ENCODE measurements around the gene MYLK4. TPM values are rescaled to one million over a fixed set of nuclear protein-coding genes. Genes with fewer than 3 reads are reported as not detected.

Gene MYLK4
- total RNA-seq, 1 donor = 0.43 TPM

DNA sequence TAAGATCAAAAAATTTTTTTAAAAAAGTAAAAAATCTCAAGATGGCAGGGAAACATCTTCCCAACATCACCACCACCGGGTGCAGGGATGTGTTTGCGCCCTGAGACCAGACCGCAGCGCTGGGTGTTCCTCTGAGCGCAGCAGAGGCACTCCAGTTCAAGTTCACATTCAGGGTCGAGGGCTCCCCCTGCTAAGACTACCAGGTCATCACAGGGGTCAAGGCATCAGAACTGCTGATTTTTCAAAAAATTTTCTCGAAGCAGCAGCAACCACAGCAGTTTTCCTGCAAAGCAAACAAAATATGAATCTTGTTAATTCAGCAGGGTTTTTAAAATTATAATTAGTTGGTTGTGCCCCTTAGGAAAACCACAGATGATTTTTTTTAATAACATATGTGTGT, 83.1 kb downstream of the MYLK4 start:
- no peak for DNase-seq (ENCODE audit: low read depth)
- H3K4me3 ChIP-seq (ENCODE audit: low read depth, low read length) = no peak overlapping the region
- TF ChIP-seq, protein P1, sequence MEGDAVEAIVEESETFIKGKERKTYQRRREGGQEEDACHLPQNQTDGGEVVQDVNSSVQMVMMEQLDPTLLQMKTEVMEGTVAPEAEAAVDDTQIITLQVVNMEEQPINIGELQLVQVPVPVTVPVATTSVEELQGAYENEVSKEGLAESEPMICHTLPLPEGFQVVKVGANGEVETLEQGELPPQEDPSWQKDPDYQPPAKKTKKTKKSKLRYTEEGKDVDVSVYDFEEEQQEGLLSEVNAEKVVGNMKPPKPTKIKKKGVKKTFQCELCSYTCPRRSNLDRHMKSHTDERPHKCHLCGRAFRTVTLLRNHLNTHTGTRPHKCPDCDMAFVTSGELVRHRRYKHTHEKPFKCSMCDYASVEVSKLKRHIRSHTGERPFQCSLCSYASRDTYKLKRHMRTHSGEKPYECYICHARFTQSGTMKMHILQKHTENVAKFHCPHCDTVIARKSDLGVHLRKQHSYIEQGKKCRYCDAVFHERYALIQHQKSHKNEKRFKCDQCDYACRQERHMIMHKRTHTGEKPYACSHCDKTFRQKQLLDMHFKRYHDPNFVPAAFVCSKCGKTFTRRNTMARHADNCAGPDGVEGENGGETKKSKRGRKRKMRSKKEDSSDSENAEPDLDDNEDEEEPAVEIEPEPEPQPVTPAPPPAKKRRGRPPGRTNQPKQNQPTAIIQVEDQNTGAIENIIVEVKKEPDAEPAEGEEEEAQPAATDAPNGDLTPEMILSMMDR (IDR thresholded peaks at IDR 0.05; ENCODE audit: insufficient read depth, low read depth, low read length) = no peak

DNA sequence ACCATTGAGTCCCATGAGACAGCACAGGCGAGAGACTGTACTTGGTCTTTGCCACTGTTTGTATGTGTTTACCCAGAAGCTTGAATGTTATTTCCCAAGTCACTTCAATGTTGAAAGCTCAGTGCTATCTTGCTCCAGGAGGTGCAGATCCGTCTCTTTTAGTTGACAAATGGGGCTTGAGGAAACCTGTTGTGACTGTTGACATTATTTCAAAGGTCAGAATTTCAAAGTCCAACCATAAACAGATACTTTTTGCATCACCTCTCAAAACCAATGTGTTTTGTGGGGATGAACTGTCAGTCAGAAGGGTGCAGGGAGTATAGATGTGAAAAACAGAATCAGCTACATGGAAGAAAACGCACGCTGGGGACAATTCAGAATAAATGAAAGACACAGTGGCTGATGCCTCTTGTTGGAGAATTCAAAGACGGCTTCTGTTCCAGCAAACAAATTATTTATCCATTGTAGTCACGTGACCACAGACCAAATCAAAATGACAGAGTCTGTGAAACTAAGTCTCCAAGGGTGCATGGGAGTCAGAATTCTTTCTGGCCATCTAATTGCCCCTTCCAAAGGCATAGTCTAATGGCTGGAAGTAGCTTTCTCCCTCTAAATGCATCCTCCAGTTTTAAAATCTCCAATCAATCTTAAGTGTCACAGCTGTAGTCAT, 83.7 kb downstream of the MYLK4 start:
- no peak for DNase-seq (ENCODE audit: low read depth)
- H3K4me3 ChIP-seq (ENCODE audit: low read depth, low read length) = no peak overlapping the region
- TF ChIP-seq, protein P1 (IDR thresholded peaks at IDR 0.05; ENCODE audit: insufficient read depth, low read depth, low read length) = no peak

GRCh38 chr6:2665146-2666070, 85.3 kb downstream of the MYLK4 start:
- DNase-seq (ENCODE audit: low read depth) = no peak
- no peak overlapping the region for H3K4me3 ChIP-seq (ENCODE audit: low read depth, low read length)
- TF ChIP-seq, protein P1 (IDR thresholded peaks at IDR 0.05; ENCODE audit: insufficient read depth, low read depth, low read length) = no peak

- no peak for DNase-seq (ENCODE audit: low read depth)
- H3K4me3 ChIP-seq (ENCODE audit: low read depth, low read length) = no peak overlapping the region
- TF ChIP-seq, protein P1 (IDR thresholded peaks at IDR 0.05; ENCODE audit: insufficient read depth, low read depth, low read length) = no peak
Observed at GRCh38 chr6:2663123-2663522, 87.6 kb downstream of the MYLK4 start.

- TF ChIP-seq, protein P1 (IDR thresholded peaks at IDR 0.05; ENCODE audit: insufficient read depth, low read depth, low read length) = no peak
- H3K4me3 ChIP-seq (ENCODE audit: low read depth, low read length) = no peak overlapping the region
- no peak for DNase-seq (ENCODE audit: low read depth)
Observed at GRCh38 chr6:2661651-2662050, 89.1 kb downstream of the MYLK4 start.

DNA sequence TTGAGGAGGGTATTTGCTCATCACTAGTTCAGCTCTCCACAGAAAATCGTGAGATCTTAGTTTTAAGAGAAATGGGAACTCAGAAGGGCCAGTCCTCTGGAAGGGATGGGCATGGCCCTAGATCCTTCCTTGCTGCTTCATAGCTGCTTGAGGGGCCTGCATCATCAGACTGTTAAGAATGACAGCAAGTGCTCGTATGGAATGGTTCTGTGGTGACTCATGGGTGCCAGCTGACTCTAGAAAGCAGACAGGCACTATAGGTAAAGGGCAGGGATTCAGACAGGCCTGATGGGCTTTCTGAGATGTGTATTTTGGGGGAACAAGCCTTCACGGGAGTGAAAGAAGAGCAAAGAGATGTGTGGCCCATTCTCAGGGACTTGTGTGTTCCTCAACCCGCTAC, 90.8 kb downstream of the MYLK4 start:
- DNase-seq (ENCODE audit: low read depth) = no peak
- no peak overlapping the region for H3K4me3 ChIP-seq (ENCODE audit: low read depth, low read length)
- TF ChIP-seq, protein P1 (IDR thresholded peaks at IDR 0.05; ENCODE audit: insufficient read depth, low read depth, low read length) = no peak
